HG03280 (cell line): ENCODE measurements around the gene DOCK10.
"Not testable (repeated sequence)": the region's sequence is repeated elsewhere in the genome, so short reads cannot be mapped to it uniquely, and the experiment has no call there.

Experiments used
- ATAC-seq: cut with Tn5 transposase; IDR thresholded peaks from one replicate; pipeline ENCODE4 v1.9.1; 2021; ENCODE audit warnings: mild to moderate bottlenecking, moderate library complexity; ENCODE audit not compliant: unreplicated experiment

Gene DOCK10

DNA sequence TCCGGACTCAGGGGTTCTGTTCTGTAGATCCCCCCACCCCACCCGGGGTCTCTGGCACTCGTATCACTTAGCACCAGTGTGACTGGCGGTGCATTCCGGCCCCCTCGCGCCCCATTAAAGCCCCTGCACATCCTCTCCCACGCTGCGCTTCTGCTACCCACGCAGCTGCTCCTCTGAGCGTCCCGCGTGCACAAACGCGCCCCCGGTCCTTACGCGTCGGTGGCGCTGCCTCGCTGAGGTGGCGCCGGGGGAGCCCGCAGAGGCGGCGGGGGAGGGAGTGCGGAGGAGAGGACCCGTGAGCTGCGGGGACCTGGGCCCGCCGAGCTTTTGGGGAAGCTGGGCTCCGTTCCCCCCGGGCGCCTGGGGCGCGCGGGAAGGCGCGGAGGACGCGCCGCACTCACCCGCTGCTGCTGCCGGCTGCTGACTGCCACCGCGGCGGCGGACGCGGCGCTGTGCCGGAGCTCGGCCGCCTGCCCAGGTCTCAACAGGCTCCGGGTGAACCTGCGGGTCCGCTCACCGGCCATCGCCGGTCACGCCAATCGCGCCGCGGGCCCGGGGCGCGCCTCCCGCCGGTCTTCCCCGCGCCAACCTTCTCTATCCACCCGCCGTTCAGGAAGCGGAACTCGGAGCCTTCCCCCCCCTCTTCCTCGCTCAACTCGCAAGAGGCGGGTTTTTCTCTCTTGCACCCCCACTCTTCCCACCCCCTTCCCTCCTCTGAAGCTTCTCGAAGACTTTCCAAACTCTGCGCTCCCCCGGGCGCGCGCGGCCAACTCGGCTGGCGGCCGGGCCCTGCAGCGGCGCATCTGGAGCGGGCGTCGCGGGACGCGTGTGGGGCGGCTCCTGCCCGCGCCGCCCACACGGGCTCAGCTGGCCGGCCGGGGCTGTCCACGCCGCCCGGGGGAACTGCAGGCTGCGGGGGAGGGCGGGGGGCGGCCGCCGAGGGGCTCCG is at the start of gene DOCK10:
Gene DOCK10, minus strand, starts transcription at position 618 of the 949 bp plus-strand sequence. Its CDS starts 94 bp downstream, at position 524.
- peak; percentile 30 for ATAC-seq

DNA sequence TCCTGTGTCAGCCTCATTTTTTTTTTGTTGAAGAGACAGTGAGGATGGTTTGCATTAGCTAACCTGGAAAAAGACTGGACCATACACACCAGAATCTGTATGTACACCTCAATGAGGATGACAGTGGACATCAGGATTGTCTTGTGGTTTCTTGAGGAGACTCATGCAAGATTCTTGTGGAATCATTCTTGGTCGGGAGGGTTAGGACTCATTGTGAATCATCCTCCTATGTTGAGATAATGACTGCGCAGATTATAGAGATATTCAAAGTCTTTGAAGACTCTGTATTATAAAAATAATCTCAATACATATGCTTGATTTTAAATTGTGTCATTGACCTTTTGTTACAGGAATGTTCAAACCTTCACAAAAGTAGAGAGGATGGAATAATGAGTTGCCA is 49.1 kb upstream of the DOCK10 start:
- ATAC-seq = no peak

DNA sequence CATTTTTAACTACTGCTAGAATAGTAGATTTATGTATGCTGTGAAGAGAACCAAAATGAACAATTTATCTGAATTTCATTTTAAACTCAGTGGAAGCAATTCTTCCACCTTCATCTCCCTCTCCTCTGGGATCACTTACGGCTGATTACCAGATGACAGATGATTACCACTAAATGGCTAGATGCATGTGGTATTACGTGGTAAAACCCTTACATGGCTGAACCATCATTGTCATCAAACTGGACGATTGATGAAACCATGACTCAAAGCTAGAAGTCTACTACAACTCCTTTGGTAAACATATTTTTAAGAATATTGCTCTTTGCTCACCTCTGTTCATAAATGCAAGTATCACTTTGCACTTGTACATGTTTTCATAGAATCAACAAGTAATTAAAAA is 48.5 kb upstream of the DOCK10 start:
- ATAC-seq = no peak

DNA sequence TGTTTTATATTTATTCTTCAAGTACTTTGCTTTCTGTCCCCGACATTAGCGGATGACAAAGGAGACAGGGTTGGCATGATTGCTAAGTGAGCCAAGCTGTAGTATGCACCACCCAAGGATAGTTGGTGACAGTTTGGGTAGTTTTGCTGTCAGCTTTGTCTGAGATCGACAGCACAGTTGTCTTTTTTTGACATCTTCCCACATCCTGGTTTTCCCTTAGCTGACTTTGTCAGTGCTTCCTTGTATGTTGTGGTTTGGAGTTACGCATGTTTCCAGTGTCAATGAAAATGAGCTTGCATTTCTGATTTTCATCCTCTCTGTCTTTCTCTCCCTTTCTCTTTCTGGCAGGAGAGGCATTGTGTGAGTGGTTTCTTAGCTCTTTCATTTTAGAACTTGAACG is 44.6 kb upstream of the DOCK10 start:
- ATAC-seq = no peak

DNA sequence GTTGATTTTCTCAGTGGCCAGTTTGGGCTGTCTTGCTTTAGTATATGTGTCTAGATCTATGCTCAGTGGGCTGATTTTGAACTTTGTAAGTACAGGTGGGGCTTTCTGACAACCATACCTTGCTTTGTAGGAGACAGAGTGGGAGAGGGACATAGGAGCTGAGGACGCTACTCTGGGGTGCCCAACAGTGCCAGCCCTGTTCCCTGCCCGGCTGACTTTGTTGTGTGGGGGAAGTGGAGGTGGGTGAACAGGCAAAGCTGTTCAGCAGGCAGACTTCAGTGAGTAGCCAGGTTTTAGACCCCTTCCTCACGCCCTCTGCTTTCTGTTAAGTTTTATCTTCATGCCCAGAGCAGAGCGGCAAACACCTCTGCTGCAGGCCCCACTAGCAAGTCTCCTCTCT is 44.2 kb upstream of the DOCK10 start:
- no peak for ATAC-seq

DNA sequence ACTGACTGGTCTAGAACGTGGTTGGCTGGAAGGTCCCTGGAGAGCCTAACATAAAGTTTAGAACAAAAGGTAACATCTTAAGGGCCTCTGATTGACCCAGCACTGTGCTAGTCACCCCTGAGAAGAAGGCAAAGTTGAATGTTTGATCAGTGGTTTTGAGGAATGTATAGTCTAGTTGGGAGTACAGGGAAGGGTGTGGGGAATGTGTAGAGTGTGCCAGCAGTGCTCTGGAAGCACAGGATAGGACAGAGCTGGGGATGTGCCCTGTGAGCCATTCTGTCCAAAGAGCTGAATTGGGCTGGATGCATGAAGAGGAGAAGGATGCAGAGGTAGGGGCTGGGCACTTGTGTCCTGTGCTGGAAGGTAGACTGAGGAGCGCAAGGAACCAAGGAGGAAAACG is 41.0 kb upstream of the DOCK10 start:
- no peak for ATAC-seq

DNA sequence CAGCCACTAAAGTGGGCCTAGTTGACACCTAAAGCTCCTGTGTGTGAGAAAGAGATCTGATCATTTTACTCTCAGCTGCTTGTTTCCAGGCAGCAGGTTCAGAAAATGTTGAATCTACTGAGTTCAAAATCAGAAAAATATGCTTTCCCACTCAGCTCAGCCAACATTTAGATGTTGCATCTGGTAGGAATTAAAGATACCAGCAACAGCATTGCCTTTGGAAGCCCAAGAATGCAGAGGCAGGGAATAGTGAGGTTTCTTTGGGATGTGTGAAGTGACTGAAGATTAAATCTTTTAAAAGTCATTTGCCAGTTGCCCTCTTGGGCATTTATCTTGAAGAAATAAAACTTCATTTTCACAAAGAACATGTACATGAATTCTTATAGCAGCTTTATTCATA is 33.9 kb upstream of the DOCK10 start:
- no peak for ATAC-seq

DNA sequence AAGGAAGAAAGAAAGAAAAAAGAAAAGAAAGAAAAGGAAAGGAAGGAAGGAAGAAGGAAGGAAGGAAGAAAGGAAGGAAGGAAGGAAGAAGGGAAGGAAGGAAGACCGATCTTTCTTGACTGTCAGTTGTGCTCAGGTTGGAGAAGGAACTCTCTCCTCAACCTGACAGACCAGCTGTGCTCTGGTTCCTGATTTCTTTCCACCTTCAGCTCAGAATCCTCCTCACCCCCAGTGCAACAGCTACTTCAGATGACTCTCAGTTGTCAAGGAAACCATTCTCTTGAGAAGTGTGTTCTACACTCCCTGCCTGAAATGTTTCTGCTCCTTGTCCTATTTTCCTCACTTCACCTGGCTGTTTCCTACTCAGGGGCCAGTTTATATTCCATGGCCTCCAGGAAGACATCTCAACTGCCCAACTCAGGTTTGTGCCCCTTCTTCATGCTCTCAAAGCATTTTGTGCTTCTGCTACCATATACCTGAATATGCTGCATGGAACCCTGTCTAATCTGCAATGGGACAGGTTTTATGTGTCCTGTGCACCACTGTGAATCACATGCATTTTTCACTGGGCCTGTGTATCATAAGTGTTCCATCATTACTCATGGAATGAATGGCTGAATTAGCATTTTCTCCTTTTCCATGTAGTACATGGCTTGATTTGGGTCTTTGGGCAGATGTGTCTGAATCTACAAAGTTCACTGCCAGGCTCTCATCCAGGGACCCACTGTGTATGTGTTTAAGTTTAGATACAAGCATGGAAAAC is 32.8 kb upstream of the DOCK10 start:
- ATAC-seq = no peak

DNA sequence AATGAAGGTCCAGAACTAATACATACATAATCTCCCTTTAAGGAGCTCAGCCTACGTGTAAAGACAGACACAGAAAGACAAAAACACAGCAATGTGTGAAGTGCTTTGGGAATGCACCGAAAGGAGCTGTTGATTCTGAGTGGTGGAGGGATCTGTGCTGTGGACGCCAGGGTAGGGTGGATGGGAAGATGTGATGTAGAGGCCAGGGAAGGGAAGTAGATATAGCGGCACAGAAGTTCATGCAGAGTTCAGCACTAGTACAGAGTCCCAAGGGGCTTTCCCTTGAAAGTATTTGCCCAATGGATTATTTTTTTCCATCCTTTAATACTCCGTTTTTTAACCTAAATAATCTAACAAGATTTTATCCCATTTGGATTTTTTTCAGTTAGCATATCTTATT is 32.1 kb upstream of the DOCK10 start:
- no peak for ATAC-seq

DNA sequence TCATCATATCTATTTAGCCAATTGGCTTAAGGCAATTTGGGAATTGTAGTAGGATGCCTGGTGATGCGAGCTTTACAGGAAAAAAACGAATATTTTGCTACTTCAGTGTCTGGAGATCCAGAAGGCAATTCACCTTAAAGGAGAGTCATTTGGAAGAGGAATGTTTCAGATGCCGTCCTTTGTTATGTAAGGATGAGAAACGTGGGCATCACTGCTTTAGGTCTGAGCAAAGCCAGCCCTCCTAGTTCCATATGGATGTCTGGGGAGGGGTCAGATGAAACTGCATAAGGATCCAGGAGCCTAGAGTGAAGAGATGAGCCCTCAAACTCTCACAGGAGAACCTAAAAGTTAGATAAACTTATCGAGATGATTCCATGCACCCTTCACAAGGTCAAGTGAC is 30.9 kb upstream of the DOCK10 start:
- no peak for ATAC-seq

DNA sequence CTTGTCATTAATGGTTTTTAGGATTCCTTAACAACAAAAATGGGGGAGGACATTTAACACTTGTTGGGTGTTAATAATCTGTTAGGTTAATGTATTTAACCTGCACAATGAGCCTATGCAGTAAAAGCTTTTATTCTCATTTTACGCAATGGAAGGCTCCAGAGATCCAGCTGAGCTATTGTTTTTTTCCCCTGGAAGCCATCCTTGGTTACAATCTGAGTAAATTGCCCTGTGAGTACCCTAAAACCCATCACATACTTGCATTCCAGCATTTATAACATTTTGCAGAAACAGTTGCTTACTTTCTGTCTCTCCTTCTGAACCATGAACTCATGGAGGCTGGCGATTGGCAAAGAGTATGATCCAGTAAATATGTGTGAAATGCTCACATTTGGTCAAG is 30.2 kb upstream of the DOCK10 start:
- ATAC-seq = no peak

DNA sequence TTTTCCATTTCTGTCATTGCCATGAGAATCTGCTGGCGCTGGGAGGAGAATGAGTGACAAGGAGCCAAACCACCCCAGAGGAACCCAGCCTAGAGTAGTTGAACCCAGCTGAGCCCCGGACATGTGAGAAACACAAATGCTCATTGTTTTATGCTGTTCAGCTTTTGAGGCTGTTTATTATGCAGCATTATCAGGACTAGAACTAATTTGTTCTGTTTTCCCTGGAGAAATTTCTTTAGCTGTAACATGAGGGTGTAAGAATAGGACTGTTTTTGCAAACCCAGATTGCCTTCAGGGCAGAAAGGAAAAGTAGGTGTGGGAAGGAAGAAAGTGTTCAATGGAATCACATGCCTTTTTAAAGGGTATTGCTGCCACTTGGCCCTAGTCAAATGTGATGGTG is 28.5 kb upstream of the DOCK10 start:
- no peak for ATAC-seq

DNA sequence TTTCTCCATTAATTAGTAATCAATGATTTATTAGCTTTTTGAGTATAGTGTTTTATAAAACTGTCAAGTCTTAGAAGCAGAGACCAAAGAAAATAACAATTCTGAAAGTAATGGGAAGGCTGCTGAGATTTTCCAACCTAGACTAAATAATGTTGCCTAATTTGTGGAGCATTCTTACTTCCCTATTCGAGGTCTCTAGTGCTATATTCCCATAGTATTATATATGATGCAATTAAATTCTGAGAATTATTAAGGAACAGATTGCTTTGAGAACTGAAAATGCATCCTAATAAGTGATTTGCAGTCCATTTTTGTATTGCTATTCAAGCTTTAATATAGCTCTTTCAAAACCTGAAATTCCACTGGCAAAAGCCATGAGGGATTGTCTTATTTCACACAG is 27.7 kb upstream of the DOCK10 start:
- no peak for ATAC-seq

DNA sequence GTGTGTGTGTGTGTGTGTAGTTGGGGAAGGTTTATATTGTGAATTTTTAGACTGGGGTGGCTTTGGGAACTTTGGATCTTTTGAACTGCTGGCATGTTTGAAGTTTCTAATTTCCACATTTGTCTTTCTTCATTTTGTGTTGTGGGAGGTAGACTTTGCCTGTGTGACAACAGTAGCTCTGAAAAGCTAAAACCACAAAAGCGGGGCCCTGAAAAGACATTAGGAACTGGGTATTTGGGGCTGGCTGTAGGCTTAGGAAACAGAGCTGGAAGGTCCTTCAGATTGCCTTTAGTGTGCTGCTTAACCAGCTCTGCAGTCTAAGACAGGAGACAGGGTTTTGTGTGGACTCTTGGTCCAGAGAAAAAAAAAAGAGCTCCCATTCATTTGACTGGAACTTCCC is 27.2 kb upstream of the DOCK10 start:
- no peak for ATAC-seq

DNA sequence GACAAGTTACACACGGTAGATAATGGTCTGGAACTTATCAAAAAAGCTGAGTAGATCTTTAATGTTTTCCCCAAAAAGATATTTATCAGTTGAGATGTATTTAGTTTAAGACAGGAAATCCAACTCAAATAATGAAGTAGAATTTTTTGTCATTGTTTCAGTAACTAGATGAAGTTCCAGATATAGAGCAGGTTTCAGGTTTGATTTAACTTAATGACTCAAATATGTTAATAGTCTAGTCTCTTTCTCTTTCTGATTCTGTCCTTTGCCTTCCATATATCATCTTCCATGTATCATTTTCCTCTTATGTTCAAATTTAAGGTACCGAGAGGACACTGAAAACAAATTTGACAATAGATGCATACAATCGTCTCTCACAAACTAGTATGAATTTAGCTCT is 23.6 kb upstream of the DOCK10 start:
- ATAC-seq = no peak

DNA sequence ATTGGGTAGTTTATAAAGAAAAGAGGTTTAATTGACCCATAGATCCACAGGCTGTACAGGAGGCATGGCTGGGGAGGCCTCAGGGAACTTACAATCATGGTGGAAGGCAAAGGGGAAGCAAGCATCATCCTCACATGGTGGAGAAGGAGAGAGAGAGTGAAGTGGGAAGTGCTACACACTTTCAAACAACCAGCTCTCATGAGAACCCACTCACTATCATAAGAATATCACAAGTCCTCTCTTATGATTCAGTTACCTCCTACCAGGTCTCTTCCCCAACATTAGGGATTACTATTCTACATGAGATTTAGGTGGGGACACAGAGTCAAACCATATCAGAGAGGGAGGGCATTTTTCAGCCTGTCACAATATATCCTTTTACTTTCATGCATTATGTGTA is 22.7 kb upstream of the DOCK10 start:
- no peak for ATAC-seq

DNA sequence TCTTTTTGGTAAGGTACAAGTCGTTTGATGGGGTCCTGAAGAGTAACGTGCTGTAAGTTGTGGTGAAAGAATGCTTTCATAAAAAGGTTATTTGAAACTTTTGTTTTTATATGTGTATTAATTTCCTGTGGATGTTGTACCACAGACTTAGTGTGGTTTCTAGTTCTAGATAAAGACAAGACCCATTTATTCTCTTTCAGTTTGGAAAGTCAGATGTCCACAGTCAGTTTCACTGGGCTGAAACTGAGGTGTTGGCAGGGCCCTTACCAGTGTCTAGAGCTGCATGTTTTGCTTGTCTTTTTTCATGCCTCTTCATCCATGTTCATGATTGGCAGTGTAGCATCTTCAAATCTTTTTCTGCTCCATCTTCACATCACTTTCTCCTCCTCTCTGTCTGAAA is 22.1 kb upstream of the DOCK10 start:
- no peak for ATAC-seq

DNA sequence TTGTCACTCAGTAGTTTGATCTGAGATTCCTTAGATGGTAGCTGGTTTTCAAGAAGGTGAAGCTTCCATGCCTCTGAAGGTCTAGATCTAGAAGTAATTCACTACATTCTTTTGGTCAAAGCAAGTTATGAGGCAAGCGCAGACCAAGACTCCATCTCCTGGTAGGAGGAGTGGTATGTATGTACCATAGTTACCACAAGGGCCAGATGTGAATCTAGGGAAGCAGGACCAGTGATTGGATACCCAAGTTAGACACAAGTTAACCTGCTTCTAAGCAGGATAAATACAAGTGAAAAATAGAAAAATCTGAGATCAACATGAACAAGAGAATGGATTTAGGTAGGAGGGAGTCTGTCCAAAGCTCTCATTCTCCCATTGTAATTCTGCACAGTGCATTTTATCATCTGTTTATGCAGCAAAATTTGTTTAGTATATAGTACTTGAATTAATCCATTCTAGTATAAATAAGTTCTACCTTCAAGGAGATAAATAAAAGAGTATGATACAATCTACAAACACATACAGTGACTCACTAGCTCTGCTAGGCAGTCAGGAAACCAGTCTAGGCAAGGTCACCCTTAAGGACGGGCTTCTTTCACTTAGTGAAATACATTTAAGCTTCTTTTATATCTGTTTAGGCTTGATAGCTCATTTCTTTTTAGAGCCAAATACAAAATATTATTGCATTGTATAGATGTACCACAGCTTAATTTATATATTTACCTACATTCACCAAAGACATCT is 14.2 kb upstream of the DOCK10 start:
- ATAC-seq = no peak

DNA sequence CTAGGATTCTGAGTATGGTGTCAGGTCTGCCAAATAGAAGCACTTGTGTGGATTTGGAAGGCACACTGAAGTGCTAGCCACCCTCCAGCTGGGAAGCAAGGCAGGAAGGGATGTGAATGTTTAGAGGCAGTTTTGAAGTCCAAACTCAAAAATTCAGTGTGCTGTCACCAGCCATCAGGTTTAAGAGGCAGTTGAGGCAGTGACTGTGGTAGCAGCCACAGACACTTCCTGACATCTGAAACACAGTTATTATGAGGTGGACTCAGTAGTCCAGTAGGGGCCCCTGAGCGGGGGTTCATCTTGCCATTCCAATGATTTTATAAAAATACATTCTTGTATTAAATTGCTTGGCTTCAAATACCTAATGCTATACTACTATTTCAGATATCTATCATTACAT is 13.4 kb upstream of the DOCK10 start:
- ATAC-seq = no peak

DNA sequence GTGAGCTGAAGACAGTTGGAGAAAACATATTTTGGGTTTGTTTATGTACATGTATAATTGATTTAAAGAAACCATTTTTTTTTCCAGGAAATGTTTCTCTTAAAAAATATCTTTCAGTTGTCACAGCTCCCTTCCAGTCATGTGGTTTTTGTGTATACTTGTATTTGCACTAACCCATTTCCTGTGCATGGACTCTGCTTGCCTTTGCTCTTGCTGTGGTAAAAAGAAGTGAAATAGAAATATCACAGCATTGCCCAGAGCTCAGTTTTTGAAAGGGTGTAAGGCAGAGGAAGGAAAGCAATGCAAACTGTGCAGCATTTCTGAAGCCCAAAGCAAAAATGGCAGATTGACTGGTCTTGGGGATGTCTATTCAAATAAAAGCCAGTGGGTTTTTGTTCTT is 10.4 kb upstream of the DOCK10 start:
- peak; percentile 64 for ATAC-seq

DNA sequence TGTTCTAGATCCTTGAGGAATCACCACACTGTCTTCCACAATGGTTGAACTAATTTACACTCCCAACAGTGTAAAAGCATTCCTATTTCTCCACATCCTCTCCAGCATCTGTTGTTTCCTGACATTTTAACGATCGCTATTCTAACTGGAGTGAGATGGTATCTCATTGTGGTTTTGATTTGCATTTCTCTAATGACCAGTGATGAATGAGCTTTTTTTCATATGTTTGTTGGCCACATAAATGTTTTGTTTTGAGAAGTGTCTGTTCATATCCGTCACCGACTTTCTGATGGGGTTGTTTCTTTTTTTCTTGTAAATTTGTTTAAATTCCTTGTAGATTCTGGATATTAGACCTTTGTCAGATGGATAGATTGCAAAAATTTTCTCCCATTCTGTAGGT is 5.2 kb upstream of the DOCK10 start:
- ATAC-seq = not testable (repeated sequence)

DNA sequence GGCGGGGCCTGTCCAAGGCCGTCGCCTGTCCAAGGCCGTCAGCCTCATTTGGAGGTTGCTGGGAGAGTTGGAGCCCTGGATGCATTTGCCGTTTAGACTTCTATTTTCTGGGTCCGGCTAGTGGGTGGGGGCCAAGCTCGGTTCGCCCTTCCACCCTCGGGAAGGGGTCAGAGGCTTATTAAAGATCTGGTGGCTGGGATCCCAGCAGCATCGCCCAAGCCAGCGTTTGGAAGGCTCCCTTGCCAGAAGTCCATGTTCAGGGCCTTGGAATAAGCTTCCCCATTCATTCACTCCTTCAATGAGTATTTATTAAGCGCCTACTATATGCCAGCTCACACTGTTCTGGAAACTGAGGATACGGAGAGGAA is 516 bp upstream of the DOCK10 start:
- ATAC-seq = no peak
